ENCODE data around the gene FSTL4.

Gene FSTL4

GRCh38 chr5:133612249-133612860 is at the start of gene FSTL4:
TSS of gene FSTL4 (minus strand) at chr5:133612541.
- DNase-seq (ENCODE audit: low read depth), result no peak

DNA sequence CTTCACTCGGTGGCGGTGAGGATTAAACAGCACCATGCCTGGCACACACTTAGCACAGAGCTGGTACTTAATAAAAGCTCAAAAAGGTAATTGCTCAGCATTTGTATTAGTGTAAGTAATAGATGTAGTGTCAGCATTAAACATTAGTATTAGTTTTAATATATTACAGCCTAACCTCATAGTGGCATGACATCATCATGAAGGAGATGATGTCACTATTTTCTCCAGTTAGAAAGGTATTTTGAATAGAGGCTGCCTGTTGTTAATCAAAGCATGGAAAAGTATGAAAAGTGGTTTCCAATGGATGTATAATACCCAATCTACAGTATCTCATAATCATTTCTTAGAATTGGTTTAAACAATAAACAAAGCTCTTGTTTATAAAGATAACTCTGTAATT is 49.0 kb upstream of the FSTL4 start:
- no peak for DNase-seq (ENCODE audit: low read depth)

DNA sequence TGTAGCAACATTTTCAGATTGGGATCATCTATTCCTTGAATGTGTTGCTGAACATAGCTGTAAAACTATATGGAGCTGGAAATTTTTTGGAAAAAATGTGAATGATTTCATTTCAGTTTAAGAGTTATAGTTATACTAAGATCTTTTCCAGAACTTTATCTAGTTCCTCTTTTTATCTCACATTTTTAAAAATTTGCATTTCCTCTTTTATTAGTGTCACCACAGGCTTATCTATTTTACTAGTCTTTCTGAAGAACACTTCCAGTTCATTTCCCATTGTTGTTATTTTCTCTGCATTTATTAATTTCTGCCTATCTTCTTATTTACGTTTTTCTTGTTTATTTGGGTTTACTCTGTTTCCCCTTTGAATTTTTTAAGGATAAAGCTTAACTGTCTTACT is 46.0 kb upstream of the FSTL4 start:
- DNase-seq (ENCODE audit: low read depth), result no peak

- DNase-seq (ENCODE audit: low read depth), result no peak
These were observed 44.7 kb upstream of the FSTL4 start for GRCh38 chr5:133657036-133657435.

GRCh38 chr5:133655966-133656365 is 43.6 kb upstream of the FSTL4 start:
- no peak for DNase-seq (ENCODE audit: low read depth)

DNA sequence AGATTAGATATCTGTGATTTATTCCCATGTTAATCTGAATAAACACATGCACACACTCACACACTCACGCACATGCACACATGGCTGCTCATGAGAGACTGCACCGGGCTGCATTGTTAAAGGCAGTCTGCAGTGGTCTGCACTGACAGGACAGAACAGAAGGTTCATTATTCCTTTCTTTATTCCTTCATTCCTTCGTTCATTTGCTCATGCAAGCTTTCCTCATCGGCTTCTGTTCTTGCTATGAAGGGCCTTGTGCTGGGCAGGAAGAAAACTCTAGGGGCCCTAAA is 41.4 kb upstream of the FSTL4 start:
- no peak for DNase-seq (ENCODE audit: low read depth)

GRCh38 chr5:133652951-133653759 is 40.8 kb upstream of the FSTL4 start:
- DNase-seq (ENCODE audit: low read depth), result no peak

DNA sequence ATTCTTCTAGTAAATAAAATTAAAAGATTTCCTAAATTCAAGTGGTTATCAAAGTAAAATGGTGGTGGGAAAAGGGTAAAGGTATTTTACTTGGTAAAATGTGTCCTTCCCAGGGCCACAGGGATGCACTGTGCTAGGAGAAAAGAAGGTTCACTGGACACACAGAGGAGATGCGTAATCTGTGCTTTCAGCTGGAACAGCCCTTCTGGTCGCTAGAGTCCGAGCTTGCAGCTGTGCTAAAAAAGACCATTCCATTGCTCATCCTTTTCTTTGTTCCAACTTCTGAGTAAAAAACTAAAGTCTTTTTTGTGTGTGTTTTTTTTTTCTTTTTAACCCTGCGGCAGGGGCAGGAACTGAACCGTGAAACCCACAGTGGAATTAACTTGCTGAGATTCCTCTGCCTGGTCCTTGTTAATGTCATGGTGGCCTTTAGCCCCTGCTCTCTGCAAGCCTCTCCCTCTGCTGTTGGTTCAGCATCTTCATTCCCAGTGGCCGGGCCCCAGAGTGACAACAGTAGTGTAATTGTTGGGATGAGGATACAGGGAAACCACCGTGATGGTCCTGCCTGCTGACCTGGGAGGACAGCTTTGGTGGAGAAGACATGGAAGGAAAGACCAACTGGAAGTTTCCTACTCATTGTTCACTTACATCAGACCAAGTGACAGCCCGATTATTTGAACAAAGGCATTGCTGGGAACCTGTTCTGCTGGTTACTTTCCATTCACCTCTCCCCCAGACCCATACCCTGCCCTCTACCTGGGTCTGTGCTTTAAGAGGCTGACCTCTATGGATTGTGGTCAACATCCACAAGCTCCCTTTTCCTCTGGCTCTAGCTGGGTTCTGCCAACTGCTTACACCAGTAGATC is 31.9 kb upstream of the FSTL4 start:
- no peak for DNase-seq (ENCODE audit: low read depth)

DNA sequence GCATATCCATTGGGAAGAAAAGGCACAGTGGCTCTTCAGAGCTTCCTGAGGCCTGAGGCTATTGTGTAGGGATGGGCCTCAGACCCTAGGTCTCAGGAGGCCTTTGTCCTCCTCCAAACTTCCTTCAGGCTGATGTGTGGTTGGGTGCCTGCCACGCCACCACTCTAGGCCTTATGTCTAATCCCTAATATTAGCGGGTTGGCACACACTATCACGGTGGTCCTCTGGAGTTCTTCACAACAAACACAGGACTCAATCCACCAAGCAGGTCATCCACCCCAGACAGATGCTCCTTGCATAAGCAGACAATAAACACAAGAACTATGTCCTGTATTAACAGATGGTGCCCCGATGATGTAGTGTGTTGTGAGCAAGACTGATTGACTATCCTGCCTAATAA is 31.0 kb upstream of the FSTL4 start:
- no peak for DNase-seq (ENCODE audit: low read depth)

DNA sequence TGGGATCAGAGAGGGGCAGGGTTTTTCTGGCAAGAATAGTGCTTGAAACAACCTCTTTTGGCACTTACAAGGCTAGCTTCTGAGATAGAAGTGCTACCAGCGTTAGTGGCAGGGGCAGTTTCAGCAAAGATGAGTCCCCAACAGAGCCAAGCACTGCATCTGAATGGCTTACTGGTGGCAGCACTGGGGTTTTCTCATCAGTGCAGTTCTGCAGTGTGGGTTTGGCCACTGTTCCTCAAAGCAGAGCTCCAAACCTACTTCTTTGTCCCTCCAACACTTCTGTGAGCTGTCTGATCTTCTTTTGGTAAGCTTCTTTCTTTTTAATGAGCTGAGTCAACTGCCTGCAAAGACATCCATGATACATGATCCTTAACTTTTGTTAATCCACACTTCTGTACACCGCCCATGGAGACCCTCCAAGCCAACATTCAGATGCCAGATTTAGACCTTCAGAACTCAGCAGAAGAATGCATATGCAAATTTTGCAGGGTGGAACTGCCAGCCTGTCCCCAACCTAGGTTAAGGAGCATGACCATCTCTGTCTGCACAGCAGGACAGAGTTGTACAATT is 29.9 kb upstream of the FSTL4 start:
- no peak for DNase-seq (ENCODE audit: low read depth)

- no peak for DNase-seq (ENCODE audit: low read depth)
These were observed 29.3 kb upstream of the FSTL4 start for GRCh38 chr5:133641683-133642082.

DNA sequence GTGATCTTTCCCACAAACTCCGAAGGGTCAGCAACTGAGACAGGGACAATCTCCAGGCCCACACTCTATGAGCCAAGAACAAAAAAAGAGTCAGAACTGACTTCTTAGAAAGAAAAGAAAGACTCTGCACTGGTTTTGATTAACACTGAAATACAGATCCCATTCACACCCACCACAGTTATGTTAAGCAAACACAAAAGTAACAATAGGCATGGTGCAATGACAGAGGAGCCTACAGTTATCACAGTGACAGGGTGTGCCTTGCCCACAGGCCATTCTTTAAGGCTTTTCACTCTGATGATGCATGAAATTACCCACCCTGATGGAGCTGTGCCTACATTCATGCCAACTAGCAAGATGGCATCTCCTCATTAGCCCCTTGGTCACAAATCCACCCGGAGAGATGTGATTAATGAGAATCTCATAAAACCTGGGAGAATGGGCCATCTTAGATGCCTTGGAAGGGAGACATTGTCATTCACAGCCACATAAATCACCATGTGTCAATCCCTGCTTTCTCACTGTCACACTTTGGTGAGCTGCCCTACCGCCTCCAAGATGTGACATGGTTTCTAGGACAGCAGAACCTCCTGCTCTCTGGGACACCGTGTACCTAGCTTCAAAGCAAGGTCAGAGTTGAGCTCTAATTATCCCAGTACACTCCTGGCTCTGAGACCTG is 27.6 kb upstream of the FSTL4 start:
- no peak for DNase-seq (ENCODE audit: low read depth)

DNA sequence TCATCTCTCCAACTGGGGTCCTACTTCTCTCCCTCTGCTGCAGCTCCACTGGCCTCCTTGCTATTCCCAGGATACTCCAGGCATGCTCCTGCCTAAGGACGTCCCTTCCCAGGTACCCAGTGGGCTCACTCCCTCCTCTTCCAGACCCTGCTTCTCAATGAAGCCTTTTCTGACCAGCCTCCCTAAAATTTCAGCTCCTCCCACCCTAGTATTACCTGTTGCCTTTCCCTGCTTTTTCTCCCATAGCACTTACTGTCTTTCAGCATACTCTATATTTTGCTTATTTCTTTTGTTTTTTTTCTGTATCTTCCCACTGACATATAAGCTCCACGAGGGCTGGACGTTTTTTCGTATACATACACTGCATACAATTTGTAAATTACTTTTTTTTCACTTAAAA is 26.1 kb upstream of the FSTL4 start:
- DNase-seq (ENCODE audit: low read depth), result no peak

GRCh38 chr5:133637206-133637605 is 24.9 kb upstream of the FSTL4 start:
- no peak for DNase-seq (ENCODE audit: low read depth)

DNA sequence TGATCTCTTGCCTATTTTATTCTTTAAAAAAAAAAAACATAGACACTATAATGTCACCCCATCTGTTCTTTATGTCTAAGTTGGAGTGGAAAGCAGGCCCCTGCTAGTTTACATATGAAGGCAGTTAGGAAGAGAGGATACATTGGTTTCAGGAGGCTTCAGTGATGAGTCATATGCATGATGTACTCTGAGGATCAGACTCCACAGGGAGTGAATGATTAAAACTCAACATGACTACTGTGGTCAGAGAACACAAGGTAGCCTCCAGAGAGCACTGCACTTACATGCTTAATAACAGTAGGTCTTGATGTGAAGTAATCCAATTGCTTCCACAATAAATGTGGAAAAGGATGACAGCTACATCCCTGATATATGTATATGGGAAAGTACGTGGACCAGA is 22.7 kb upstream of the FSTL4 start:
- no peak for DNase-seq (ENCODE audit: low read depth)

GRCh38 chr5:133627180-133627579 is 14.8 kb upstream of the FSTL4 start:
- no peak for DNase-seq (ENCODE audit: low read depth)

DNA sequence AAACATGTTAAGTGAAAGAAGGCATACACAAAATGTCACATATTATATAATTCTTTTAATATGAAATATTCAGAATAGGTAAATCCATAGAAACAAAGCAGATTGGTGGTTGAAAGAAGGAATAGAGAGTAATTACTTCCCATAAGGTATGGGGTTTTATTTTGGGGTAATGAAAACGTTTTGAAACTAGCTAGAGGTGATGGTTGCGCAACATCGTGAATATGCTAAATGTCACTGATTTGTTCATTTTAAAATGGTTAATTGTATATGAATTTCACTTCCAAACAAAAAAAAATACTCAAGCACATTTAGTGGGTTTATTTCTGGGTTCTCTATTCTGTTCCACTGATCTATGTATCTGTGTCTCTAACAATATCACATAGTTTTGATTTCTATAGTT is 12.0 kb upstream of the FSTL4 start:
- no peak for DNase-seq (ENCODE audit: low read depth)

DNA sequence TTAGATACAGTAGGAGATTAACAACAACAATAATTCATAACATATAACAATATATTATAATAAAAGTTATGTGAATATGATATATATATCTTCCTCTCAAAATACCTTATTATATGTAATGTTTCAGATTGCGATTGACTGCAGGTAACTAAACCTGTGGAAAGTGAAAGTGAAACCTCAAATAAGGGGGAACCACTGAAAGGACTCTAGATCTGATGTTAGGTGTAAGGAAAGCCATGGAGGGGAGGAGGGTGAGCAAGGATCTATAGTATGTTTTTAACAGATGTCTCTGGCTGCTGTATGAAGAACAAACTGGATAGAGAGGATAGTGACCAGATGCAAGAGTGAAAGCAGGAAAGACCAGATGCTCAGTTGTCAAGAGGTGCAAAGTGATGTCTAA is 5.8 kb upstream of the FSTL4 start:
- DNase-seq (ENCODE audit: low read depth), result no peak

DNA sequence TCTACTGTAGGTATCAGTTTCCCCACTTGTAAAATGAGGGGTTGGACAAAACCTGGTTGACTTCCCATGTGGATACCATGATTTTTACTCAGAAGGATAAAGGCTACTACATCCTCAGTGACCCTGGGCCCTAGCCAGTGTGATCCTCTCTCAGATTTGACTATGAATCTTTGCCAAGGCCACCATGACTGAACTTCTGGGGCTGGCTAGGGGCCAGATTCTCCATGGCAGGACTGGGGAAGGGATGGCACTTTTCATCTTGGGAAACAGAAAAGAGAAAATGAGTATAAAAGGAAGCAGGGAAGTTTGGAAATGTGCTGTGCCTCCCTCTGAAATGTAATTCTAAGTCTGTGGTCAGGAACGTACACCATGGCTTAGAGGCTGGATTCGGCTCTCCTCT is 1.4 kb upstream of the FSTL4 start:
- no peak for DNase-seq (ENCODE audit: low read depth)

DNA sequence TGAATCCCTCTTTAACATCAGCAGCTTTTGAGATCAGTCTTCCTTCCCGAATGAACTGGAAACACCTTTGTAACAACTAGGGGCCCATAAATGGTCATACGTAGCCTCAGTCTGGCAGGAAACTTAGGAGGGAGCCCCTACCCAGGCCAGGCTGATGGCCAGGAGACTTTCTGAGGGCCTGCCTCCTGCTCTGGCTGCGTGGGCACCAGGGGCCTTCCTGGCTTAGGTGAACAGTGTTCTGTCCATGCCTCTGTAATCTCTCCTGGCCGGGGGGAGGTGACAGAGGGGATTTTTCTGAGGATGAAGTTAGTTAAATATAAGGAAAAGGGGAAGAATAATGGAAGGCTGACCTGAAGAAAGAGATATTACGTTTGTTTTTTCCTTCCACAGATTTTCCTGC is 843 bp upstream of the FSTL4 start:
- no peak for DNase-seq (ENCODE audit: low read depth)

GRCh38 chr5:133611357-133612248 is 738 bp downstream of the FSTL4 start:
- no peak for DNase-seq (ENCODE audit: low read depth)
